DOHH2 (cell line): ENCODE results near the gene BMPER.

Experiments used
- H3F3A ChIP-seq: fragments of 200-600 bp; sonication (generic), shearing (Covaris generic); 2 replicates; pipeline ENCODE4 v1.6.0; 2016; ENCODE audit warnings: antibody characterized with exemption, mild to moderate bottlenecking; ENCODE audit not compliant: control insufficient read depth, insufficient read depth
- H3K27ac ChIP-seq: fragments of 200-600 bp; sonication (generic); 2 replicates; pipeline ENCODE4 v1.5.1; 2014; ENCODE audit warnings: low read depth, mild to moderate bottlenecking, low read length, moderate library complexity
- H3K27me3 ChIP-seq: fragments of 200-600 bp; sonication (generic); 2 replicates; pipeline ENCODE4 v1.6.1; 2014; ENCODE audit warnings: mild to moderate bottlenecking, low read length, mixed read lengths; ENCODE audit not compliant: control insufficient read depth
- H3K36me3 ChIP-seq: fragments of 200-600 bp; sonication (generic); 2 replicates; pipeline ENCODE4 v1.6.1; 2014; ENCODE audit warnings: mild to moderate bottlenecking, low read length, moderate library complexity, mixed read lengths; ENCODE audit not compliant: control insufficient read depth
- H3K4me1 ChIP-seq: fragments of 200-600 bp; sonication (generic); 2 replicates; pipeline ENCODE4 v1.6.1; 2014; ENCODE audit warnings: mild to moderate bottlenecking, low read length, mixed read lengths; ENCODE audit not compliant: control insufficient read depth
- H3K4me2 ChIP-seq: fragments of 200-600 bp; sonication (generic); 2 replicates; pipeline ENCODE4 v1.6.0; 2014; ENCODE audit warnings: mild to moderate bottlenecking, low read length, moderate library complexity
- H3K4me3 ChIP-seq: fragments of 200-600 bp; sonication (generic); 2 replicates; pipeline ENCODE4 v1.5.1; 2014; ENCODE audit warnings: mild to moderate bottlenecking, low read length, mixed read lengths
- H3K79me2 ChIP-seq: fragments of 200-600 bp; sonication (generic); 2 replicates; pipeline ENCODE4 v1.6.1; 2014; ENCODE audit warnings: mild to moderate bottlenecking, low read length, mixed read lengths; ENCODE audit not compliant: control insufficient read depth
- H3K9me2 ChIP-seq: fragments of 200-600 bp; sonication (generic); replicated peaks from 2 replicates; pipeline ENCODE4 v1.6.1; 2014; ENCODE audit warnings: mild to moderate bottlenecking, low read length, mixed read lengths; ENCODE audit not compliant: control insufficient read depth
- H3K9me3 ChIP-seq: fragments of 200-600 bp; sonication (generic); 2 replicates; pipeline ENCODE4 v1.6.1; 2014; ENCODE audit warnings: antibody characterized with exemption, low read length, mixed read lengths; ENCODE audit not compliant: control insufficient read depth, insufficient read depth
- H4K20me1 ChIP-seq: fragments of 200-600 bp; sonication (generic); 2 replicates; pipeline ENCODE4 v1.6.0; 2014; ENCODE audit warnings: low read depth, mild to moderate bottlenecking, antibody characterized with exemption, low read length, moderate library complexity; ENCODE audit not compliant: control insufficient read depth, insufficient read depth
- CTCF ChIP-seq: fragments of 200-600 bp; sonication (generic); IDR thresholded peaks from one replicate; pipeline ENCODE4 v1.5.1; 2014; ENCODE audit warnings: antibody characterized with exemption, mild to moderate bottlenecking, low read depth, low read length; ENCODE audit not compliant: poor library complexity, severe bottlenecking
- EZH2phosphoT487 ChIP-seq: fragments of 200-600 bp; sonication (generic); IDR thresholded peaks from 2 replicates; pipeline ENCODE4 v1.6.1; 2017; ENCODE audit warnings: borderline replicate concordance, mild to moderate bottlenecking, antibody characterized with exemption, low read length, moderate library complexity, mixed read lengths

BMPER gene

GRCh38 chr7:34191162-34191561, 285.8 kb downstream of the BMPER start:
- no peaks in the 10 kb centered on the region for H3K79me2 ChIP-seq
- H3F3A ChIP-seq = no peaks in the 10 kb centered on the region
- H3K36me3 ChIP-seq = no peaks in the 10 kb centered on the region
- TF ChIP-seq CTCF = no peak
- no peak for TF ChIP-seq EZH2phosphoT487
- H3K4me3 ChIP-seq = no peak overlapping the region
- no peak overlapping the region for H3K4me2 ChIP-seq
- no peaks in the 10 kb centered on the region for H3K9me3 ChIP-seq
- no peaks in the 10 kb centered on the region for H3K4me1 ChIP-seq
- H4K20me1 ChIP-seq = no peaks in the 10 kb centered on the region
- no peak overlapping the region for H3K27ac ChIP-seq
- H3K9me2 ChIP-seq = no peaks in the 10 kb centered on the region
- H3K27me3 ChIP-seq = no peaks in the 10 kb centered on the region

GRCh38 chr7:34191771-34192479, 286.6 kb downstream of the BMPER start:
- Histone ChIP-seq H3F3A (no peaks in the 10 kb centered on the region), H3K36me3 (no peaks in the 10 kb centered on the region), H3K9me2 (no peaks in the 10 kb centered on the region), H3K27ac (no peak overlapping the region), H3K9me3 (no peaks in the 10 kb centered on the region), H3K4me3 (no peak overlapping the region), H3K4me2 (no peak overlapping the region), H3K79me2 (no peaks in the 10 kb centered on the region), H3K4me1 (no peaks in the 10 kb centered on the region), H4K20me1 (no peaks in the 10 kb centered on the region), H3K27me3 (no peaks in the 10 kb centered on the region)
- TF ChIP-seq CTCF = no peak
- no peak for TF ChIP-seq EZH2phosphoT487

- Histone ChIP-seq H3K79me2 (no peaks in the 10 kb centered on the region), H3F3A (no peaks in the 10 kb centered on the region), H3K27me3 (no peaks in the 10 kb centered on the region), H3K27ac (no peak overlapping the region), H3K36me3 (no peaks in the 10 kb centered on the region), H3K4me3 (no peak overlapping the region), H3K4me2 (no peak overlapping the region), H3K4me1 (no peaks in the 10 kb centered on the region), H3K9me2 (no peaks in the 10 kb centered on the region), H4K20me1 (no peaks in the 10 kb centered on the region), H3K9me3 (no peaks in the 10 kb centered on the region)
- no peak for TF ChIP-seq CTCF
- no peak for TF ChIP-seq EZH2phosphoT487
Observed at GRCh38 chr7:34192906-34193305, 287.6 kb downstream of the BMPER start.
